Measurements from ENCODE around the gene CA4.

The CA4 gene

GRCh38 chr17:60134396-60135150, 15.2 kb upstream of the CA4 start:
- no peak for DNase-seq (ENCODE audit: low read depth)
- no peak for TF ChIP-seq POLR2A (IDR thresholded peaks at IDR 0.05; ENCODE audit: extremely low read depth, insufficient read length)
- TF ChIP-seq CTCF (IDR thresholded peaks at IDR 0.05; ENCODE audit: low read depth, low read length) = no peak
- no peak for TF ChIP-seq MAX (IDR thresholded peaks at IDR 0.05; ENCODE audit: low read depth, low read length)
- no peak for TF ChIP-seq MYC (IDR thresholded peaks at IDR 0.05; ENCODE audit: low read depth, low read length)
- peak overlapping the region; percentile 69 for H3K4me3 ChIP-seq (ENCODE audit: low read depth, low read length)

- TF ChIP-seq MAX (IDR thresholded peaks at IDR 0.05; ENCODE audit: low read depth, low read length) (peak; percentile 29; the same call in 1 of the 2 replicates), MYC (IDR thresholded peaks at IDR 0.05; ENCODE audit: low read depth, low read length) (no peak), CTCF (IDR thresholded peaks at IDR 0.05; ENCODE audit: low read depth, low read length) (no peak), POLR2A (IDR thresholded peaks at IDR 0.05; ENCODE audit: extremely low read depth, insufficient read length) (peak; percentile 36)
- peak overlapping the region; percentile 69 for H3K4me3 ChIP-seq (ENCODE audit: low read depth, low read length)
- peak; percentile 87 for DNase-seq (ENCODE audit: low read depth)
Observed at GRCh38 chr17:60135151-60135950, 14.4 kb upstream of the CA4 start.

GRCh38 chr17:60135951-60136666, 13.7 kb upstream of the CA4 start:
- H3K4me3 ChIP-seq (ENCODE audit: low read depth, low read length) = no peak overlapping the region
- DNase-seq (ENCODE audit: low read depth) = peak; percentile 36
- TF ChIP-seq CTCF (IDR thresholded peaks at IDR 0.05; ENCODE audit: low read depth, low read length) (no peak), MAX (IDR thresholded peaks at IDR 0.05; ENCODE audit: low read depth, low read length) (no peak), MYC (IDR thresholded peaks at IDR 0.05; ENCODE audit: low read depth, low read length) (no peak), POLR2A (IDR thresholded peaks at IDR 0.05; ENCODE audit: extremely low read depth, insufficient read length) (no peak)

- DNase-seq (ENCODE audit: low read depth) = no peak
- H3K4me3 ChIP-seq (ENCODE audit: low read depth, low read length) = no peak overlapping the region
- TF ChIP-seq CTCF (IDR thresholded peaks at IDR 0.05; ENCODE audit: low read depth, low read length) (no peak), MYC (IDR thresholded peaks at IDR 0.05; ENCODE audit: low read depth, low read length) (no peak), MAX (IDR thresholded peaks at IDR 0.05; ENCODE audit: low read depth, low read length) (no peak), POLR2A (IDR thresholded peaks at IDR 0.05; ENCODE audit: extremely low read depth, insufficient read length) (no peak)
Observed at GRCh38 chr17:60137731-60138130, 12.0 kb upstream of the CA4 start.

GRCh38 chr17:60138769-60139437, 10.9 kb upstream of the CA4 start:
- TF ChIP-seq POLR2A (IDR thresholded peaks at IDR 0.05; ENCODE audit: extremely low read depth, insufficient read length) (no peak), CTCF (IDR thresholded peaks at IDR 0.05; ENCODE audit: low read depth, low read length) (no peak), MYC (IDR thresholded peaks at IDR 0.05; ENCODE audit: low read depth, low read length) (no peak), MAX (IDR thresholded peaks at IDR 0.05; ENCODE audit: low read depth, low read length) (no peak)
- H3K4me3 ChIP-seq (ENCODE audit: low read depth, low read length) = no peak overlapping the region
- no peak for DNase-seq (ENCODE audit: low read depth)

Data from NB4 (cell line).